Measurements from ENCODE around the gene MINAR2.

- TF ChIP-seq POLR2A (IDR thresholded peaks at IDR 0.05; ENCODE audit: low read depth, low read length) (no peak), TAF1 (IDR thresholded peaks at IDR 0.05; ENCODE audit: borderline replicate concordance, low read depth, low read length) (no peak), POLR2AphosphoS5 (IDR thresholded peaks at IDR 0.05; ENCODE audit: low read depth, low read length) (no peak)
These were observed 8.1 kb upstream of the MINAR2 start for GRCh38 chr5:129739773-129740172.
